Adipocyte (in vitro differentiated cells): Measurements from ENCODE around the gene VGLL4.

ENCODE experiments used
- DNase-seq: peaks from one replicate; pipeline ENCODE4 v3.0.0-alpha.2; 2015; ENCODE audit warnings: low read depth
- H3K27me3 ChIP-seq: replicated peaks from 2 replicates; pipeline ENCODE4 v1.7.0; 2013; ENCODE audit warnings: mild to moderate bottlenecking, low read length, moderate library complexity; ENCODE audit not compliant: control insufficient read depth, insufficient read depth
- H3K36me3 ChIP-seq: 2 replicates; pipeline ENCODE4 v1.7.0; 2013; ENCODE audit warnings: low read length, mild to moderate bottlenecking, moderate library complexity; ENCODE audit not compliant: control insufficient read depth, insufficient read depth, severe bottlenecking
- H3K4me1 ChIP-seq: 2 replicates; pipeline ENCODE4 v1.7.0; 2013; ENCODE audit warnings: mild to moderate bottlenecking, low read length, moderate library complexity; ENCODE audit not compliant: control insufficient read depth, insufficient read depth
- H3K4me3 ChIP-seq: 2 replicates; pipeline ENCODE4 v1.7.0; 2013; ENCODE audit warnings: mild to moderate bottlenecking, low read length, moderate library complexity
- H3K9ac ChIP-seq: 2 replicates; pipeline ENCODE4 v1.7.0; 2013; ENCODE audit warnings: mild to moderate bottlenecking, low read length, moderate library complexity
- H3K9me3 ChIP-seq: 2 replicates; pipeline ENCODE4 v1.7.0; 2013; ENCODE audit warnings: mild to moderate bottlenecking, low read length, moderate library complexity; ENCODE audit not compliant: control insufficient read depth

The VGLL4 gene

GRCh38 chr3:11562277-11562881 lies 81.3 kb downstream of the VGLL4 start:
- no peaks in the 10 kb centered on the region for H3K9me3 ChIP-seq
- DNase-seq = no peak
- peaks cover 65% of the 10 kb centered on the region for H3K36me3 ChIP-seq
- H3K4me1 ChIP-seq = peaks cover 23% of the 10 kb centered on the region
- no peak overlapping the region for H3K9ac ChIP-seq
- H3K27me3 ChIP-seq = no peaks in the 10 kb centered on the region
- no peak overlapping the region for H3K4me3 ChIP-seq

DNA sequence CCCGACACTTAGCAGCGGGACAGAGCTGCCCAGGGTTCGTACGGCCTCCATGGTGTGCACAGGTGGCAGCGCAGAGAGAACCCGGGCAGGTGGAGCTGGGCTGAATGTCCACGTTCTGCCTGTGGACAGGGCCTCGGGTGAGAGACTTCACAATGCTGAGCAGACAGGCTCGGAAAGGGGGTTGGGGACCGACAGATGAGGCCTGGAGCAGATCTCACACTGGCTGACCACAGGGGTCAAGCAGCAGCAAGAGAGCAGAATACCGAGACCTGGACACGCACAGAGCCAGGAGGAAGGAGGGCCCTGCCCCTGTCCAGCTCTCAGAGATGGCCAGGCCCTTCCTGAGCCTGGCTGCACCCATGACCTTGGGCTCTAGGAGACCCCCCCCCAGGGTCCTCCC lies 83.0 kb downstream of the VGLL4 start:
- H3K36me3 ChIP-seq = peaks cover 56% of the 10 kb centered on the region
- H3K4me1 ChIP-seq = peaks cover 29% of the 10 kb centered on the region
- H3K4me3 ChIP-seq = no peak overlapping the region
- no peak for DNase-seq
- H3K9ac ChIP-seq = no peak overlapping the region
- no peaks in the 10 kb centered on the region for H3K27me3 ChIP-seq
- H3K9me3 ChIP-seq = no peaks in the 10 kb centered on the region

DNA sequence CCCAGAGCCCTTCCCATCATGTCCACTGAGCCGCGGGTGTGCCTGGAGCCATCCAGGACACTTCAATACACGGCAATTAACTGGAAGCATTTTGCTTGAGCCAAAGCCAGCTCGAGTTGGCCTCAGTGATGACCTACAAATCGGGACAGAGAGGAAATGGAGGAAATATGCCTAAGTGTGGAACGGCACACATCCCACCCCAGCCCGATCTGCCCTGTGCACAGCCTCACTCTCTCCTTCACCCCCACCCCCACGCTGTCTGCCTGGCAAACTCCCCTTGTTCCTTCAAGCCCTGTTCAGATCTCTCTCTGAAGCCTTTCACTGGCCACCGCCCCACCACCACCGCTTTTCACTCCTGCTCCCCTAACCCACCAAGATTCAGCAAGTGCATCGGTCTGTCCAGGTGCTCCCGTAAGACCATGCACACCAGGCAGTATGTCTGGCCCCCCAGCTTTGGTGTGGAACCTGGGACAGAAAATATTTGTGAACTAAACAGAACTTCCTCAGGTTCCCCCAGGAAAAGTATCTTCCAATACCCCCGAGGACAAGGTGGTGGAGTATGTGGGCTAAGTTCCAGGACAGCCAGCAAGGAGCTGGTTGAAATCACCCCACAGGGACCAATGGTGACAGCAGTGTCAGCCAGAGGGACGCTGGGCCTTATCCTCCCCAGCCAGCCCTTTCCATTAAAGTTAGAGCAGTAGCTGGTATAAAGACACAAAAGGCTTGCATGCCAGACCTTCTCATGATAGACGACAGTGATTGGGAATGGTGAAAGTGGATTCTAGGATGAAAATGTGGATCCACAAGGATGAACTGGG lies 83.7 kb downstream of the VGLL4 start:
- no peaks in the 10 kb centered on the region for H3K27me3 ChIP-seq
- peaks cover 29% of the 10 kb centered on the region for H3K4me1 ChIP-seq
- no peak overlapping the region for H3K9ac ChIP-seq
- peaks cover 56% of the 10 kb centered on the region for H3K36me3 ChIP-seq
- no peak for DNase-seq
- H3K9me3 ChIP-seq = no peaks in the 10 kb centered on the region
- H3K4me3 ChIP-seq = no peak overlapping the region

DNA sequence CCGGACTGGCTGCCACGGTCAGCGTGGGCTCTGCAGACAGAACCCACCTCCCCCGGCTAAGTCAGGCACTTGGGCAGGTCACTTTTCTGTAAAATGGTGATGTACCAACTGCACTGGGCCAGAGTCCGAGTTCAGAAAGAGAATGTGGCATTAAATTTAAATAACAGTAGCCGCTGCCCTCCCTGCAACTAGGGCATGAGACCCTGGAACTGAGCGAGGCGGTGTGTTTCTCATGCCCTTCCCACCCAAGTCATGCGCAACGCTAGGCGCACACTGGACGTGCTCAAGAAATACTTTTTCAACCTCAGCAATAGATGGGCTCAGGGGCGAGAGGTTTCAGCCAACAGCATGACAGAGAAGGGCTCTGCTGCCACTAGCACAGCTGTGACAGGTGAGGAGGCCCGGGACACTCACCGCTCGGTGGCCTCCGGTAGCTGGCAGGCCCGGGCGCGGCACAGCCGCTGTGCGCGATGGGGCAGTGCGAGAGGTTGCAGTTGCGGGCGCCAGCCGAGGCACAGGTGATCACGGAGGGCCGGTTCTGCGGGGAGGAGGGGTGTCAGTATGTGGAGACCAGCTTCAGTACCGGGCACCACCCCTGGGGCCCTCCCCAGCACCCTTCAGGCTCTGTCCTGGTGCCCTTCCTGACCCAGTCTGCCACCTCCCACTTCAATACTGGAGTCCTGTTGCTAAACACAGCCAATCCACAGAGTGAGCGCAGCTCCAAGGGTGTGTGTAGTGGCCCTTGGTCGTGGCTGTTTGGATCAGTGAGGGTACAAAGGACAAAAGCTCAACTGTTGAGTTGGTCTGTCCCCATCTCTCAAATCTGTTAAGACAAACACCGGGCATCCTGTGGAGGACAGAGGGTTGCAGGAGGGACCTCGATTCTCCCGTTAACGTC lies 84.5 kb downstream of the VGLL4 start:
- Histone ChIP-seq H3K36me3 (peaks cover 56% of the 10 kb centered on the region), H3K9me3 (no peaks in the 10 kb centered on the region), H3K4me3 (no peak overlapping the region), H3K4me1 (peaks cover 32% of the 10 kb centered on the region), H3K27me3 (no peaks in the 10 kb centered on the region), H3K9ac (no peak overlapping the region)
- no peak for DNase-seq

- peaks cover 39% of the 10 kb centered on the region for H3K4me1 ChIP-seq
- H3K9ac ChIP-seq = no peak overlapping the region
- no peak for DNase-seq
- H3K9me3 ChIP-seq = no peaks in the 10 kb centered on the region
- no peaks in the 10 kb centered on the region for H3K27me3 ChIP-seq
- H3K36me3 ChIP-seq = peaks cover 51% of the 10 kb centered on the region
- no peak overlapping the region for H3K4me3 ChIP-seq
These were observed 85.3 kb downstream of the VGLL4 start for GRCh38 chr3:11558411-11558903.

- H3K36me3 ChIP-seq = peaks cover 46% of the 10 kb centered on the region
- no peaks in the 10 kb centered on the region for H3K9me3 ChIP-seq
- no peak overlapping the region for H3K4me3 ChIP-seq
- H3K9ac ChIP-seq = no peak overlapping the region
- H3K4me1 ChIP-seq = peaks cover 40% of the 10 kb centered on the region
- peak; percentile 80 for DNase-seq
- H3K27me3 ChIP-seq = no peaks in the 10 kb centered on the region
These were observed 85.7 kb downstream of the VGLL4 start for GRCh38 chr3:11558002-11558401.

DNA sequence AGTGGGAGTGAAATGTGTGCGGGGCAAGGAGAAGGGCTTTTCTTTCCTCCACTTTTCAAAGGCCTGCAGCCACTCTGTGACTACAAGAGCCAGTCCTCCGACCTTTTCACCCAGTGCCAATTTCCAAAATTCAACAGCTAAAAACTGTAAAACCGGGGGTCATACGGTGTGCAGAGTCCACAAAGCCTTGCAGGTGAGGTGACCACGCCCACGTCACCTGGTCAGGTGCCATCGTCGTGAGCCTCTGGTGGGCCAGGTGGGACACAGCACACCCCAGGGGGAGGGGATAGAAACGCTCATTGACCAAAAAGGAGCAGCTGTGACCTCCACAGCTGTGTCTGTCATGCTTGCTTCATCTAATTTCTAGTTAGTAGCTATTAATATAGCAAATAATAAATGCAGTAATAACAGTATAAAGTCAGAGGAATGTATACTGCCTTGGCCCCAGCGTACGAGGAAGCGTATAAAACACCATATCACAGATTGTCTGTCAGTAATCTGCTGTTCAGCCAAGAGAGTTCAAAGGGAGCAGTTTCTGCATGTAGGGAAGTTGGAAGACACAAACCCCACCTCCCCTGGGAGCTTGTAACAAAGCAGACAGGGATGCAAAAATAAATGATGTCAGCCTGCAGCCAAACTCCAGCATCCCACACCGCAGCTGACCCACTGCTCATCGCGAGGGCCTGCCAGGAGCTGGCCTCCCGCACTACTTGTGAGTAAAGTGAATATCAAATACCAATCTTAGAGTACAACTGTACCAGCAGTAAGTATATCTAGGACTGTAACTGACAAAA lies 86.7 kb downstream of the VGLL4 start:
- Histone ChIP-seq H3K36me3 (peaks cover 37% of the 10 kb centered on the region), H3K9ac (peak overlapping the region; percentile 22)
- DNase-seq = peak; percentile 68

GRCh38 chr3:11555881-11556633 lies 87.7 kb downstream of the VGLL4 start:
- Histone ChIP-seq H3K4me3 (no peak overlapping the region), H3K36me3 (peaks cover 36% of the 10 kb centered on the region), H3K27me3 (no peaks in the 10 kb centered on the region), H3K9ac (no peak overlapping the region), H3K9me3 (no peaks in the 10 kb centered on the region), H3K4me1 (peaks cover 43% of the 10 kb centered on the region)
- DNase-seq = no peak

More for the DNA sequence above, 86.7 kb downstream of the VGLL4 start:
- Histone ChIP-seq H3K27me3 (no peaks in the 10 kb centered on the region), H3K4me1 (peaks cover 40% of the 10 kb centered on the region), H3K9me3 (no peaks in the 10 kb centered on the region), H3K4me3 (no peak overlapping the region)

- no peaks in the 10 kb centered on the region for H3K27me3 ChIP-seq
- DNase-seq = no peak
- peaks cover 36% of the 10 kb centered on the region for H3K36me3 ChIP-seq
- no peak overlapping the region for H3K9ac ChIP-seq
- peaks cover 50% of the 10 kb centered on the region for H3K4me1 ChIP-seq
- no peaks in the 10 kb centered on the region for H3K9me3 ChIP-seq
- H3K4me3 ChIP-seq = no peak overlapping the region
These were observed 88.4 kb downstream of the VGLL4 start for GRCh38 chr3:11555211-11555782.

- Histone ChIP-seq H3K4me3 (no peak overlapping the region), H3K9ac (no peak overlapping the region), H3K9me3 (no peaks in the 10 kb centered on the region), H3K27me3 (no peaks in the 10 kb centered on the region), H3K36me3 (peaks cover 36% of the 10 kb centered on the region), H3K4me1 (peaks cover 50% of the 10 kb centered on the region)
- no peak for DNase-seq
These were observed 89.0 kb downstream of the VGLL4 start for GRCh38 chr3:11554666-11555065.
